ENCODE data around the gene TPRG1. TPM values are rescaled to one million over a fixed set of nuclear protein-coding genes. Genes with fewer than 3 reads are reported as not detected.

The TPRG1 gene
- polyA plus RNA-seq, 4 donors = 0.21 to 1.9 (median 0.95) TPM

- DNase-seq (no peak), FAIRE-seq (no peak)
- Histone ChIP-seq H3K9me3 (ENCODE audit: control insufficient read depth in 2 of 2, insufficient read depth in 1 of 2, low read depth in 1 of 2, low read length in 1 of 2) (no peaks in the 10 kb centered on the region), H3K27ac (ENCODE audit: low read depth in 1 of 3, low read length in 2 of 3) (no peak overlapping the region), H3K36me3 (ENCODE audit: control insufficient read depth in 3 of 3, insufficient read depth in 2 of 3, low read depth in 1 of 3, low read length in 3 of 3) (no peaks in the 10 kb centered on the region), H3K4me1 (ENCODE audit: control insufficient read depth in 3 of 3, insufficient read depth in 2 of 3, low read depth in 1 of 3, low read length in 2 of 3) (no peaks in the 10 kb centered on the region), H3K4me3 (ENCODE audit: low read depth in 1 of 3, low read length in 3 of 3) (no peak overlapping the region), H3K27me3 (ENCODE audit: control insufficient read depth in 3 of 3, insufficient read depth in 3 of 3, low read length in 3 of 3) (no peaks in the 10 kb centered on the region)
- 80 to 90% (median 88%) methylated on average over 5 of the region's 5 CpGs for WGBS, 3 donors
Measured at GRCh38 chr3:189344996-189345395, 173.2 kb downstream of the TPRG1 start.

GRCh38 chr3:189349772-189350171 is 178.0 kb downstream of the TPRG1 start:
- no peaks in the 10 kb centered on the region for H3K9me3 ChIP-seq (ENCODE audit: control insufficient read depth in 2 of 2, insufficient read depth in 1 of 2, low read depth in 1 of 2, low read length in 1 of 2)
- H3K4me1 ChIP-seq (ENCODE audit: control insufficient read depth in 3 of 3, insufficient read depth in 2 of 3, low read depth in 1 of 3, low read length in 2 of 3) = peaks cover 0 to 15% (median 2%) of the 10 kb centered on the region in 3 donors
- DNase-seq = no peak
- no peaks in the 10 kb centered on the region for H3K36me3 ChIP-seq (ENCODE audit: control insufficient read depth in 3 of 3, insufficient read depth in 2 of 3, low read depth in 1 of 3, low read length in 3 of 3)
- H3K27me3 ChIP-seq (ENCODE audit: control insufficient read depth in 3 of 3, insufficient read depth in 3 of 3, low read length in 3 of 3) = no peaks in the 10 kb centered on the region
- WGBS, 3 donors = 64 to 89% (median 79%) methylated on average over 3 of the region's 3 CpGs
- no peak overlapping the region for H3K27ac ChIP-seq (ENCODE audit: low read depth in 1 of 3, low read length in 2 of 3)
- H3K4me3 ChIP-seq (ENCODE audit: low read depth in 1 of 3, low read length in 3 of 3) = no peak overlapping the region
- FAIRE-seq = no peak

- peak; percentile 51 to 56 for DNase-seq
Measured at GRCh38 chr3:189353318-189353965, 181.7 kb downstream of the TPRG1 start.

GRCh38 chr3:189353988-189354889 is 182.5 kb downstream of the TPRG1 start:
- Histone ChIP-seq H3K36me3 (ENCODE audit: control insufficient read depth in 3 of 3, insufficient read depth in 2 of 3, low read depth in 1 of 3, low read length in 3 of 3) (no peaks in the 10 kb centered on the region), H3K4me3 (ENCODE audit: low read depth in 1 of 3, low read length in 3 of 3) (no peak overlapping the region), H3K27me3 (ENCODE audit: control insufficient read depth in 3 of 3, insufficient read depth in 3 of 3, low read length in 3 of 3) (no peaks in the 10 kb centered on the region), H3K27ac (ENCODE audit: low read depth in 1 of 3, low read length in 2 of 3) (peak overlapping the region; percentile 47 to 73 (median 66)), H3K4me1 (ENCODE audit: control insufficient read depth in 3 of 3, insufficient read depth in 2 of 3, low read depth in 1 of 3, low read length in 2 of 3) (peaks cover 4 to 30% (median 6%) of the 10 kb centered on the region in 3 donors), H3K9me3 (ENCODE audit: control insufficient read depth in 2 of 2, insufficient read depth in 1 of 2, low read depth in 1 of 2, low read length in 1 of 2) (no peaks in the 10 kb centered on the region)
- 34 to 70% (median 53%) methylated on average over 6 of the region's 6 CpGs for WGBS, 3 donors
- FAIRE-seq = no peak
- peak; percentile 77 to 78 for DNase-seq

More at GRCh38 chr3:189353318-189353965, 181.7 kb downstream of the TPRG1 start:
- H3K27me3 ChIP-seq (ENCODE audit: control insufficient read depth in 3 of 3, insufficient read depth in 3 of 3, low read length in 3 of 3) = no peaks in the 10 kb centered on the region
- no peak overlapping the region for H3K4me3 ChIP-seq (ENCODE audit: low read depth in 1 of 3, low read length in 3 of 3)
- peaks cover 4 to 30% (median 6%) of the 10 kb centered on the region in 3 donors for H3K4me1 ChIP-seq (ENCODE audit: control insufficient read depth in 3 of 3, insufficient read depth in 2 of 3, low read depth in 1 of 3, low read length in 2 of 3)
- FAIRE-seq = no peak
- WGBS, 3 donors = 36 to 75% (median 65%) methylated on average over 5 of the region's 5 CpGs
- no peaks in the 10 kb centered on the region for H3K9me3 ChIP-seq (ENCODE audit: control insufficient read depth in 2 of 2, insufficient read depth in 1 of 2, low read depth in 1 of 2, low read length in 1 of 2)
- H3K27ac ChIP-seq (ENCODE audit: low read depth in 1 of 3, low read length in 2 of 3) = peak overlapping the region; percentile 32 to 66 (median 55)
- no peaks in the 10 kb centered on the region for H3K36me3 ChIP-seq (ENCODE audit: control insufficient read depth in 3 of 3, insufficient read depth in 2 of 3, low read depth in 1 of 3, low read length in 3 of 3)

DNA sequence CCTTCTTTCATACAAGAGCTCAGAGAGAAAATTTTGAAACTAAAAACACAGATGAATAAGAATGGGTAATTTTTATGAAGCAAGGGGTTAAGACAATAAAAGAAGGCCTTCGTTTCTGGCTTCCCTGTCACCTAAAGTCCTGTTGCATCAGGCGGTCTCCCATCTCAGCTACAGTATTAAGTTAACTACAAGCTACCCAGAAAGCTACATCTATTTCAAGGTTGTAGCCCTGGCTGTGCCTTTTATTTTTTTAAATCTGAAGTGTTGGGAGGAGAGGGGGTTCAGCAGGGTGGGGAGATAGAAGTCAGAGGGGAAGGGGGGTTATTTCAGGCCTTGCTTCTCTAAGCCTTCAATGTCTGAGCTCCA is 183.3 kb downstream of the TPRG1 start:
- no peaks in the 10 kb centered on the region for H3K27me3 ChIP-seq (ENCODE audit: control insufficient read depth in 3 of 3, insufficient read depth in 3 of 3, low read length in 3 of 3)
- H3K36me3 ChIP-seq (ENCODE audit: control insufficient read depth in 3 of 3, insufficient read depth in 2 of 3, low read depth in 1 of 3, low read length in 3 of 3) = no peaks in the 10 kb centered on the region
- DNase-seq (no peak), FAIRE-seq (no peak)
- no peak overlapping the region for H3K4me3 ChIP-seq (ENCODE audit: low read depth in 1 of 3, low read length in 3 of 3)
- 74 to 88% (median 75%) methylated on average over 2 of the region's 2 CpGs for WGBS, 3 donors
- no peaks in the 10 kb centered on the region for H3K9me3 ChIP-seq (ENCODE audit: control insufficient read depth in 2 of 2, insufficient read depth in 1 of 2, low read depth in 1 of 2, low read length in 1 of 2)
- H3K27ac ChIP-seq (ENCODE audit: low read depth in 1 of 3, low read length in 2 of 3) = peak overlapping the region in 2 of 3 donors; percentile 13 to 66
- peaks cover 4 to 30% (median 6%) of the 10 kb centered on the region in 3 donors for H3K4me1 ChIP-seq (ENCODE audit: control insufficient read depth in 3 of 3, insufficient read depth in 2 of 3, low read depth in 1 of 3, low read length in 2 of 3)

GRCh38 chr3:189355481-189356201 is 183.9 kb downstream of the TPRG1 start:
- DNase-seq (peak; percentile 46 to 59), FAIRE-seq (no peak)
- Histone ChIP-seq H3K27me3 (ENCODE audit: control insufficient read depth in 3 of 3, insufficient read depth in 3 of 3, low read length in 3 of 3) (no peaks in the 10 kb centered on the region), H3K9me3 (ENCODE audit: control insufficient read depth in 2 of 2, insufficient read depth in 1 of 2, low read depth in 1 of 2, low read length in 1 of 2) (no peaks in the 10 kb centered on the region), H3K4me3 (ENCODE audit: low read depth in 1 of 3, low read length in 3 of 3) (no peak overlapping the region), H3K27ac (ENCODE audit: low read depth in 1 of 3, low read length in 2 of 3) (peak overlapping the region in 2 of 3 donors; percentile 13 to 66), H3K4me1 (ENCODE audit: control insufficient read depth in 3 of 3, insufficient read depth in 2 of 3, low read depth in 1 of 3, low read length in 2 of 3) (peaks cover 4 to 30% (median 6%) of the 10 kb centered on the region in 3 donors), H3K36me3 (ENCODE audit: control insufficient read depth in 3 of 3, insufficient read depth in 2 of 3, low read depth in 1 of 3, low read length in 3 of 3) (no peaks in the 10 kb centered on the region)
- WGBS, 3 donors = 20 to 44% (median 34%) methylated on average over 6 of the region's 6 CpGs

DNA sequence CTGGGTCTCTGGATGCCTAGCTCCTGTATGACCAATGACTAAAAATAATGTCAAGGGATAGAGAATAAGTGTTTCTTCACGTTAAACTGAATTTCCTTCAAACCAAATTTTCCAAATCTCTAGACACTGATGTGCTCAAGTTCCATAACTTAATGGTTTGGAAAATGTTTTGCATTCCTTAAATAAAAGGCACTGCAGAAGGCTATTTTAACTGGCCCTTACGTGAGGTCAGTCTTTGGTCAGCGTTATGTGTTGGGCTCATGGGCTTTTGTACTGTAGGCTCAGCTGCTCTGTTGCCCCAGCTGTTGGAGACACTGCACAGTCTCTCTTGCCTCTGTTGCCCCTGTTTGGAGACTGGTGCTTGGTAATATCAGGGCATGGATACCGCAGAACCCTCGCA is 188.5 kb downstream of the TPRG1 start:
- Histone ChIP-seq H3K27ac (ENCODE audit: low read depth in 1 of 3, low read length in 2 of 3) (no peak overlapping the region), H3K4me1 (ENCODE audit: control insufficient read depth in 3 of 3, insufficient read depth in 2 of 3, low read depth in 1 of 3, low read length in 2 of 3) (peaks cover 2 to 10% (median 4%) of the 10 kb centered on the region in 3 donors), H3K36me3 (ENCODE audit: control insufficient read depth in 3 of 3, insufficient read depth in 2 of 3, low read depth in 1 of 3, low read length in 3 of 3) (no peaks in the 10 kb centered on the region), H3K9me3 (ENCODE audit: control insufficient read depth in 2 of 2, insufficient read depth in 1 of 2, low read depth in 1 of 2, low read length in 1 of 2) (no peaks in the 10 kb centered on the region), H3K4me3 (ENCODE audit: low read depth in 1 of 3, low read length in 3 of 3) (no peak overlapping the region), H3K27me3 (ENCODE audit: control insufficient read depth in 3 of 3, insufficient read depth in 3 of 3, low read length in 3 of 3) (no peaks in the 10 kb centered on the region)
- DNase-seq (no peak), FAIRE-seq (no peak)
- whole genome bisulfite sequencing, 3 donors = 91 to 98% (median 96%) methylated on average over 5 of the region's 5 CpGs

All from small intestine (tissue), 7 donors.